HepG2 (cell line): Measurements from ENCODE around the gene KLHL21. TPM values are rescaled to one million over a fixed set of nuclear protein-coding genes. Genes with fewer than 3 reads are reported as not detected.

Experiments
- CREM ChIP-seq, 2 experiments: sonication (generic) in 1 of 2; formaldehyde crosslinking in 1 of 2; IDR thresholded peaks; 2 replicates each; pipeline versions ENCODE4 v1.4.0 to v1.6.1; 2016 to 2020; ENCODE audit warnings: antibody characterized with exemption in 1 of 2, mild to moderate bottlenecking in 1 of 2, missing genetic modification reagents in 1 of 2
- KAT8 ChIP-seq: IDR thresholded peaks from 2 replicates; pipeline ENCODE4 v1.6.1; 2016; ENCODE audit warnings: missing genetic modification reagents, missing compliant biosample characterization
- KDM5A ChIP-seq: fragments of 200-600 bp; sonication (generic); IDR thresholded peaks from 2 replicates; pipeline ENCODE4 v1.7.0; 2018; ENCODE audit warnings: antibody characterized with exemption, mild to moderate bottlenecking, low read length, borderline replicate concordance
- MED13 ChIP-seq: sonication (generic); formaldehyde crosslinking; IDR thresholded peaks from 2 replicates; pipeline ENCODE4 v1.5.0; 2020; ENCODE audit warnings: missing genetic modification reagents
- RARG ChIP-seq: sonication (generic); formaldehyde crosslinking; IDR thresholded peaks from 2 replicates; pipeline ENCODE4 v1.4.0; 2020; ENCODE audit warnings: low read depth, mild to moderate bottlenecking, missing genetic modification reagents
- REL ChIP-seq: sonication (generic); formaldehyde crosslinking; conservative IDR thresholded peaks from 2 replicates; pipeline ENCODE4 v1.8.0; 2022; ENCODE audit warnings: mild to moderate bottlenecking, missing genetic modification reagents, moderate library complexity
- SMAD3 ChIP-seq: sonication (generic); formaldehyde crosslinking; IDR thresholded peaks from 2 replicates; pipeline ENCODE4 v1.4.0; 2020; ENCODE audit warnings: missing genetic modification reagents
- SP5 ChIP-seq: IDR thresholded peaks from 2 replicates; pipeline ENCODE4 v1.6.1; 2016; ENCODE audit warnings: low read depth, borderline replicate concordance
- ZBTB7B ChIP-seq: sonication (generic); formaldehyde crosslinking; IDR thresholded peaks from 2 replicates; pipeline ENCODE4 v1.4.0; 2020; ENCODE audit warnings: missing genetic modification reagents
- ZC3H13 ChIP-seq: sonication (generic); formaldehyde crosslinking; IDR thresholded peaks from 2 replicates; pipeline ENCODE4 v1.8.1; 2023; ENCODE audit warnings: mild to moderate bottlenecking, missing genetic modification reagents, moderate library complexity
- ZNF180 ChIP-seq: sonication (generic); formaldehyde crosslinking; IDR thresholded peaks from 2 replicates; pipeline ENCODE4 v1.4.0; 2020; ENCODE audit warnings: low read depth, missing genetic modification reagents, borderline replicate concordance
- ZNF253 ChIP-seq: sonication (generic); formaldehyde crosslinking; IDR thresholded peaks from 2 replicates; pipeline ENCODE4 v1.8.0; 2022; ENCODE audit warnings: mild to moderate bottlenecking, missing genetic modification reagents, borderline replicate concordance
- ZNF660 ChIP-seq: sonication (generic); formaldehyde crosslinking; IDR thresholded peaks from 2 replicates; pipeline ENCODE4 v1.5.1; 2020; ENCODE audit warnings: mild to moderate bottlenecking, low read depth, missing genetic modification reagents, borderline replicate concordance
- ZNF720 ChIP-seq: sonication (generic); formaldehyde crosslinking; IDR thresholded peaks from 2 replicates; pipeline ENCODE4 v1.4.0; 2020; ENCODE audit warnings: missing genetic modification reagents
- polyA plus RNA-seq, 8 experiments: library from polyadenylated mRNA; depleted of rRNA in 3 of 8; stranded (reverse) in 7 of 8; unstranded in 1 of 8; fragments of >200 nt; fragmentation: Illumina TruSeq in 4 of 8; extraction: Trizol in 4 of 8; gene quantifications; 2 replicates each; pipeline versions ENCODE4 v1.2.1 to v1.2.3, GENCODE V29; 2011 to 2016; ENCODE audit warnings: low read depth in 4 of 8, missing spikeins in 1 of 8, mixed read lengths in 1 of 8; ENCODE audit not compliant: insufficient read depth in 1 of 8
- total RNA-seq, 5 experiments: library from RNA; depleted of rRNA; stranded (reverse); fragments of >200 nt; fragmentation: Illumina TruSeq; extraction: Trizol; gene quantifications; 2 replicates each; pipeline ENCODE4 v1.2.3, GENCODE V29; 2016; ENCODE audit warnings: low read depth in 1 of 5
- TF ChIP-seq, protein P1 (sequence below), 2 experiments: fragments of 450-650 bp in 1 of 2; sonication (generic) in 1 of 2; formaldehyde crosslinking in 1 of 2; IDR thresholded peaks; 2 replicates each; pipeline versions ENCODE4 v1.6.1 to v1.8.0; 2016 to 2022; ENCODE audit warnings: antibody characterized with exemption in 1 of 2, mild to moderate bottlenecking in 1 of 2, missing genetic modification reagents in 1 of 2
- TF ChIP-seq, protein P2 (sequence below): sonication (generic); formaldehyde crosslinking; IDR thresholded peaks from 2 replicates; pipeline ENCODE4 v1.4.0; 2020; ENCODE audit warnings: missing genetic modification reagents, borderline replicate concordance
- TF ChIP-seq, protein P3 (sequence below): sonication (generic); formaldehyde crosslinking; IDR thresholded peaks from 2 replicates; pipeline ENCODE4 v1.5.0; 2020; ENCODE audit warnings: missing genetic modification reagents, mild to moderate bottlenecking, borderline replicate concordance

The KLHL21 gene
- total and polyA plus RNA-seq, 2 of the 13 experiments (the other 11 are each of a cell fraction or from before 2014, with no cell fraction given) = 14.8 to 25.0 TPM

- TF ChIP-seq, protein P1, sequence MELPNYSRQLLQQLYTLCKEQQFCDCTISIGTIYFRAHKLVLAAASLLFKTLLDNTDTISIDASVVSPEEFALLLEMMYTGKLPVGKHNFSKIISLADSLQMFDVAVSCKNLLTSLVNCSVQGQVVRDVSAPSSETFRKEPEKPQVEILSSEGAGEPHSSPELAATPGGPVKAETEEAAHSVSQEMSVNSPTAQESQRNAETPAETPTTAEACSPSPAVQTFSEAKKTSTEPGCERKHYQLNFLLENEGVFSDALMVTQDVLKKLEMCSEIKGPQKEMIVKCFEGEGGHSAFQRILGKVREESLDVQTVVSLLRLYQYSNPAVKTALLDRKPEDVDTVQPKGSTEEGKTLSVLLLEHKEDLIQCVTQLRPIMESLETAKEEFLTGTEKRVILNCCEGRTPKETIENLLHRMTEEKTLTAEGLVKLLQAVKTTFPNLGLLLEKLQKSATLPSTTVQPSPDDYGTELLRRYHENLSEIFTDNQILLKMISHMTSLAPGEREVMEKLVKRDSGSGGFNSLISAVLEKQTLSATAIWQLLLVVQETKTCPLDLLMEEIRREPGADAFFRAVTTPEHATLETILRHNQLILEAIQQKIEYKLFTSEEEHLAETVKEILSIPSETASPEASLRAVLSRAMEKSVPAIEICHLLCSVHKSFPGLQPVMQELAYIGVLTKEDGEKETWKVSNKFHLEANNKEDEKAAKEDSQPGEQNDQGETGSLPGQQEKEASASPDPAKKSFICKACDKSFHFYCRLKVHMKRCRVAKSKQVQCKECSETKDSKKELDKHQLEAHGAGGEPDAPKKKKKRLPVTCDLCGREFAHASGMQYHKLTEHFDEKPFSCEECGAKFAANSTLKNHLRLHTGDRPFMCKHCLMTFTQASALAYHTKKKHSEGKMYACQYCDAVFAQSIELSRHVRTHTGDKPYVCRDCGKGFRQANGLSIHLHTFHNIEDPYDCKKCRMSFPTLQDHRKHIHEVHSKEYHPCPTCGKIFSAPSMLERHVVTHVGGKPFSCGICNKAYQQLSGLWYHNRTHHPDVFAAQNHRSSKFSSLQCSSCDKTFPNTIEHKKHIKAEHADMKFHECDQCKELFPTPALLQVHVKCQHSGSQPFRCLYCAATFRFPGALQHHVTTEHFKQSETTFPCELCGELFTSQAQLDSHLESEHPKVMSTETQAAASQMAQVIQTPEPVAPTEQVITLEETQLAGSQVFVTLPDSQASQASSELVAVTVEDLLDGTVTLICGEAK (IDR thresholded peaks at IDR 0.05) = no peak
- TF ChIP-seq, protein P1 (CRISPR knock-in tag; IDR thresholded peaks at IDR 0.05) = peak; percentile 61; the same call in 1 of the 2 replicates
- TF ChIP-seq, protein P2, sequence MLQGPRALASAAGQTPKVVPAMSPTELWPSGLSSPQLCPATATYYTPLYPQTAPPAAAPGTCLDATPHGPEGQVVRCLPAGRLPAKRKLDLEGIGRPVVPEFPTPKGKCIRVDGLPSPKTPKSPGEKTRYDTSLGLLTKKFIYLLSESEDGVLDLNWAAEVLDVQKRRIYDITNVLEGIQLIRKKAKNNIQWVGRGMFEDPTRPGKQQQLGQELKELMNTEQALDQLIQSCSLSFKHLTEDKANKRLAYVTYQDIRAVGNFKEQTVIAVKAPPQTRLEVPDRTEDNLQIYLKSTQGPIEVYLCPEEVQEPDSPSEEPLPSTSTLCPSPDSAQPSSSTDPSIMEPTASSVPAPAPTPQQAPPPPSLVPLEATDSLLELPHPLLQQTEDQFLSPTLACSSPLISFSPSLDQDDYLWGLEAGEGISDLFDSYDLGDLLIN (CRISPR knock-in tag) = 0 out of 2 replicates have a peak, but pooled peaks have one; percentile 5
- no peak for TF ChIP-seq ZNF180 (CRISPR knock-in tag)
- TF ChIP-seq, protein P3, sequence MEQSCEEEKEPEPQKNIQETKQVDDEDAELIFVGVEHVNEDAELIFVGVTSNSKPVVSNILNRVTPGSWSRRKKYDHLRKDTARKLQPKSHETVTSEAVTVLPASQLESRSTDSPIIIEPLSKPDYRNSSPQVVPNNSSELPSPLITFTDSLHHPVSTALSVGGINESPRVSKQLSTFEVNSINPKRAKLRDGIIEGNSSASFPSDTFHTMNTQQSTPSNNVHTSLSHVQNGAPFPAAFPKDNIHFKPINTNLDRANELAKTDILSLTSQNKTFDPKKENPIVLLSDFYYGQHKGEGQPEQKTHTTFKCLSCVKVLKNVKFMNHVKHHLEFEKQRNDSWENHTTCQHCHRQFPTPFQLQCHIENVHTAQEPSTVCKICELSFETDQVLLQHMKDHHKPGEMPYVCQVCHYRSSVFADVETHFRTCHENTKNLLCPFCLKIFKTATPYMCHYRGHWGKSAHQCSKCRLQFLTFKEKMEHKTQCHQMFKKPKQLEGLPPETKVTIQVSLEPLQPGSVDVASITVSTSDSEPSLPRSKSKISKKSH = peak; percentile 69; the same call in 1 of the 2 replicates
- no peak for TF ChIP-seq RARG (CRISPR knock-in tag)
- TF ChIP-seq KDM5A = peak; percentile 50; the same call in 1 of the 2 replicates
- peak; percentile 10; the same call in 1 of the 2 replicates for TF ChIP-seq SP5 (CRISPR knock-in tag)
- 0 out of 2 replicates have a peak, but pooled peaks have one; percentile 32 for TF ChIP-seq ZC3H13
- TF ChIP-seq REL = no peak
- no peak for TF ChIP-seq ZBTB7B (CRISPR knock-in tag)
- no peak for TF ChIP-seq SMAD3 (CRISPR knock-in tag)
- peak; percentile 91 for TF ChIP-seq CREM (IDR thresholded peaks at IDR 0.05)
- TF ChIP-seq CREM (CRISPR knock-in tag; IDR thresholded peaks at IDR 0.05) = peak; percentile 68
- TF ChIP-seq MED13 = no peak
- no peak for TF ChIP-seq ZNF253 (CRISPR knock-in tag)
- TF ChIP-seq ZNF660 (CRISPR knock-in tag) = no peak
- TF ChIP-seq ZNF720 (CRISPR knock-in tag) = no peak
- peak; percentile 59; the same call in 1 of the 2 replicates for TF ChIP-seq KAT8 (CRISPR knock-in tag)
These were observed 23.1 kb downstream of the KLHL21 start, which contains the start of gene ZBTB48 (continued) for GRCh38 chr1:6579374-6580118.
